IMR-90 (cell line): ENCODE results near the gene STARD13. TPM values are rescaled to one million over a fixed set of nuclear protein-coding genes. Genes with fewer than 3 reads are reported as not detected.

ENCODE experiments used
- ATAC-seq: fragments of 200-7000 bp; cut with Tn5 transposase; 2 replicates; pipeline ENCODE4 v1.9.1; 2020; ENCODE audit warnings: low read depth, mild to moderate bottlenecking, moderate library complexity
- BruUV-seq: library from RNA; stranded (reverse); fragments of 400-500 nt; replicated peaks from 2 replicates; lab custom pipeline; 2021; lab: Mats Ljungman, UMichigan
- CTCF ChIA-PET: fragments of 300-600 bp; formaldehyde crosslinking; extraction: SDS; loops from one replicate; lab custom pipeline; 2021; ENCODE audit warnings: antibody characterized with exemption; lab: Yijun Ruan, JAX
- POLR2A ChIA-PET: fragments of 300-600 bp; sonication (Branson Sonifier 250); formaldehyde crosslinking; loops from one replicate; lab custom pipeline; 2022; ENCODE audit warnings: antibody characterized with exemption; ENCODE audit not compliant: unreplicated experiment; lab: Charles Lee
- DNase-seq: peaks from one replicate; pipeline ENCODE4 v3.0.0; 2013
- H2AFZ ChIP-seq: replicated peaks from 2 replicates; pipeline ENCODE3; 2013; ENCODE audit warnings: low read length, mild to moderate bottlenecking; ENCODE audit not compliant: poor library complexity
- H2AK5ac ChIP-seq: 2 replicates; pipeline ENCODE4 v1.6.1; 2013; ENCODE audit warnings: low read depth, low read length, inconsistent platforms
- H2AK9ac ChIP-seq: replicated peaks from 2 replicates; pipeline ENCODE3; 2013; ENCODE audit warnings: mild to moderate bottlenecking, low read depth, low read length, moderate library complexity; ENCODE audit not compliant: poor library complexity
- H2BK120ac ChIP-seq: 2 replicates; pipeline ENCODE4 v1.6.1; 2013; ENCODE audit warnings: low read depth, low read length, inconsistent platforms
- H2BK15ac ChIP-seq: 3 replicates; pipeline ENCODE4 v1.6.1; 2013; ENCODE audit warnings: low read depth, low read length, inconsistent platforms
- H2BK20ac ChIP-seq: 2 replicates; pipeline ENCODE4 v1.6.1; 2013; ENCODE audit warnings: low read depth, mild to moderate bottlenecking, inconsistent platforms, low read length, moderate library complexity
- H2BK5ac ChIP-seq: 2 replicates; pipeline ENCODE4 v1.6.1; 2013; ENCODE audit warnings: mild to moderate bottlenecking, low read depth, low read length, inconsistent platforms; ENCODE audit not compliant: poor library complexity, severe bottlenecking
- H3K14ac ChIP-seq: replicated peaks from 2 replicates; pipeline ENCODE4 v1.6.1; 2013; ENCODE audit warnings: low read depth, low read length, inconsistent platforms
- H3K18ac ChIP-seq: 2 replicates; pipeline ENCODE4 v1.6.1; 2013; ENCODE audit warnings: low read depth, low read length, control low read depth
- H3K23ac ChIP-seq: 2 replicates; pipeline ENCODE4 v1.6.1; 2013; ENCODE audit warnings: low read depth, low read length, inconsistent platforms
- H3K27ac ChIP-seq: 2 replicates; pipeline ENCODE4 v1.5.1; 2013; ENCODE audit warnings: mild to moderate bottlenecking, control low read depth, low read length; ENCODE audit not compliant: insufficient read depth
- H3K27me3 ChIP-seq: 2 replicates; pipeline ENCODE4 v1.6.1; 2013; ENCODE audit warnings: low read length; ENCODE audit not compliant: control insufficient read depth, insufficient read depth
- H3K36me3 ChIP-seq: 2 replicates; pipeline ENCODE4 v1.6.1; 2013; ENCODE audit warnings: low read length, mixed read lengths; ENCODE audit not compliant: control insufficient read depth, insufficient read depth
- H3K4ac ChIP-seq: 2 replicates; pipeline ENCODE4 v1.6.1; 2013; ENCODE audit warnings: low read depth, low read length, inconsistent platforms
- H3K4me1 ChIP-seq: 2 replicates; pipeline ENCODE4 v1.6.1; 2013; ENCODE audit warnings: low read length, mixed read lengths; ENCODE audit not compliant: control insufficient read depth, insufficient read depth
- H3K4me2 ChIP-seq: 2 replicates; pipeline ENCODE4 v1.6.1; 2013; ENCODE audit warnings: low read depth, mild to moderate bottlenecking, control low read depth, low read length, moderate library complexity
- H3K4me3 ChIP-seq: 2 replicates; pipeline ENCODE4 v1.5.1; 2013; ENCODE audit warnings: low read depth, mild to moderate bottlenecking, control low read depth, low read length, moderate library complexity; ENCODE audit not compliant: insufficient read depth
- H3K56ac ChIP-seq: 2 replicates; pipeline ENCODE4 v1.6.1; 2013; ENCODE audit warnings: low read length, inconsistent platforms; ENCODE audit not compliant: insufficient read depth; ENCODE audit errors: extremely low read depth
- H3K79me1 ChIP-seq, 2 experiments: 2 replicates each; pipeline ENCODE4 v1.6.1; 2013; ENCODE audit warnings: low read length in 2 of 2, inconsistent platforms in 1 of 2, low read depth in 1 of 2
- H3K9ac ChIP-seq: 2 replicates; pipeline ENCODE4 v1.6.1; 2013; ENCODE audit warnings: low read depth, low read length, control low read depth
- H3K9me1 ChIP-seq: 2 replicates; pipeline ENCODE4 v1.6.1; 2013; ENCODE audit warnings: low read length, inconsistent platforms; ENCODE audit not compliant: insufficient read depth
- H3K9me3 ChIP-seq: 2 replicates; pipeline ENCODE4 v1.6.1; 2013; ENCODE audit warnings: low read length; ENCODE audit not compliant: control insufficient read depth, insufficient read depth
- H4K20me1 ChIP-seq: 2 replicates; pipeline ENCODE4 v1.6.1; 2013; ENCODE audit warnings: low read length, inconsistent platforms; ENCODE audit not compliant: insufficient read depth
- H4K5ac ChIP-seq: 2 replicates; pipeline ENCODE4 v1.6.1; 2013; ENCODE audit warnings: mild to moderate bottlenecking, low read depth, low read length, control low read depth
- H4K8ac ChIP-seq, 2 experiments: 2 replicates each; pipeline ENCODE4 v1.6.1; 2013; ENCODE audit warnings: low read depth in 2 of 2, low read length in 2 of 2, control low read depth in 1 of 2, inconsistent platforms in 1 of 2
- H4K91ac ChIP-seq: 2 replicates; pipeline ENCODE4 v1.6.1; 2013; ENCODE audit warnings: low read depth, low read length, inconsistent platforms; ENCODE audit not compliant: insufficient read depth
- BHLHE40 ChIP-seq: fragments of 150-350 bp; IDR thresholded peaks from 2 replicates; pipeline ENCODE4 v1.6.1; 2016; ENCODE audit warnings: mild to moderate bottlenecking, low read depth, low read length
- CEBPB ChIP-seq: IDR thresholded peaks from 2 replicates; pipeline ENCODE4 v1.6.1; 2012; ENCODE audit warnings: low read depth, low read length, improper control_type of control experiment
- CTCF ChIP-seq: conservative IDR thresholded peaks from 2 replicates; pipeline ENCODE4 v1.5.1; 2012; ENCODE audit warnings: mild to moderate bottlenecking, low read depth, low read length, improper control_type of control experiment
- FOS ChIP-seq: fragments of 150-350 bp; IDR thresholded peaks from 2 replicates; pipeline ENCODE4 v1.6.1; 2016; ENCODE audit warnings: low read depth, low read length
- MAFK ChIP-seq: IDR thresholded peaks from 2 replicates; pipeline ENCODE4 v1.6.1; 2012; ENCODE audit warnings: low read depth, low read length, improper control_type of control experiment
- RCOR1 ChIP-seq: IDR thresholded peaks from 2 replicates; pipeline ENCODE4 v1.6.1; 2012; ENCODE audit warnings: mild to moderate bottlenecking, low read length, improper control_type of control experiment; ENCODE audit not compliant: insufficient replicate concordance
- USF2 ChIP-seq: fragments of 150-350 bp; IDR thresholded peaks from 2 replicates; pipeline ENCODE4 v1.6.1; 2017; ENCODE audit warnings: mild to moderate bottlenecking, antibody characterized with exemption, low read length, low read depth
- WGBS, 2 experiments: methylation state at CpG; one replicate each; pipeline versions ENCODE4 v1.1.5 to v1.1.7; 2013; ENCODE audit warnings: missing lambda C conversion rate in 2 of 2; ENCODE audit not compliant: insufficient read length in 1 of 2; ENCODE audit errors: extremely low coverage in 2 of 2; 5-methylcytosine and 5-hydroxymethylcytosine counted together
- dilution Hi-C: fragments of 300-500 bp; cut with HindIII; formaldehyde crosslinking; loops from one replicate; pipeline ENCODE4 v1.14.3; 2018; ENCODE audit warnings: low sequenced_read_pairs; ENCODE audit not compliant: unreplicated experiment
- in situ Hi-C: fragments of 300-500 bp; cut with MboI; formaldehyde crosslinking; loops from 3 replicates; pipeline ENCODE4 v1.14.3; 2019; ENCODE audit warnings: low sequenced_read_pairs, inconsistent platforms, mixed read lengths
- intact Hi-C: fragments of 100-400 bp; cut with micrococcal nuclease; formaldehyde crosslinking; loops from 2 replicates; pipeline ENCODE4 v1.10.0; 2022
- polyA plus RNA-seq, 3 experiments: library from polyadenylated mRNA; depleted of rRNA; stranded (reverse); fragments of >200 nt; gene quantifications; 2 replicates each; pipeline ENCODE4 v1.2.3, GENCODE V29; 2012; ENCODE audit warnings: low replicate concordance in 1 of 3
- total RNA-seq: library from RNA; depleted of rRNA; stranded (reverse); fragments of >200 nt; gene quantifications from 2 replicates; pipeline ENCODE4 v1.2.3, GENCODE V29; 2012

STARD13 gene
- total and polyA plus RNA-seq, 2 of the 4 experiments (the other 2 are of a cell fraction): 23.6 to 46.6 TPM

DNA sequence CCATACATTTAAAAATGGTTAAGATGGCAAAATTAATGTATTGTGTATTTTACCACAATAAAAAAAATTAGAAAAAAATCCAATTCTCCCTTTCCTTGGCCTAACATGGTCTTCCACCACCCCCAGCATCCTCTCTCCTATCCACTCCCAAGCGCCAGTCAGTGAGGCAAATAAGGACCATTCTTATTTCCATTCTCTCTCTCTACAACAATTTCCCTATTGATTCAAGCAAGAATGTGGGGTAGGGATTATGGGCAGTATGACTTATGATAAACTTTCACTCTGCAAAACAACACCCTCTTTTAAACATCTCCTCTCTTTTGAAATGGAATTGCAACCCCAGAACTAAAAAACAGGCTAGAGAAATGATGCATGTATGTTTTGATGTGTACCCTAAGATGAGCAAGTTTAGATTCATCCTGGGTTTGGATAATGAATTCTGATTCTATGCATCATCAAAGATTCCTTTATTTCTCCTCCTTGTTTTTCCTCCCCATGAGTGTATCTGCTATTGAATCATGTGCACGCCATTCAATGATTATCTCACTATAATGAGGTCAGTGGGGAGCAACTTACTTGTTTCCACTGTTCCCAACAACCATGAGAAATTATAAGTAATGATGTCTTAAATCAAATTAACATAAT, 3.5 kb downstream of the STARD13 start (continued):
- TF ChIP-seq USF2: no peak
- peak; percentile 76 for TF ChIP-seq BHLHE40

- H2BK120ac ChIP-seq: peak overlapping the region; percentile 57
- H2AK5ac ChIP-seq: 0 out of 2 replicates have a peak overlapping the region, but pooled peaks have one; percentile 54
- H4K5ac ChIP-seq: peak overlapping the region; percentile 49; the same call in 1 of the 2 replicates
- ChIA-PET POLR2A (no interaction called here), CTCF (no interaction called here)
- peak overlapping the region; percentile 57 for H3K23ac ChIP-seq
- peak overlapping the region; percentile 84; the same call in 2 of the 3 replicates for H2BK15ac ChIP-seq
- H3K9ac ChIP-seq: no peak overlapping the region
- H3K56ac ChIP-seq: no peak overlapping the region
- WGBS, 2 experiments: no CpG with 5 or more reads among the region's 5 CpGs
- TF ChIP-seq MAFK (no peak), CTCF (no peak), RCOR1 (no peak), CEBPB (peak; percentile 67), FOS (no peak)
- no TSS peak for BruUV-seq
- ATAC-seq (no peak), DNase-seq (peak; percentile 50)
- intact Hi-C loops: no loop called here
- H3K4me3 ChIP-seq: no peak overlapping the region
- H2AK9ac ChIP-seq: no peak overlapping the region
- H4K91ac ChIP-seq: peak overlapping the region; percentile 85
- no peak overlapping the region for H2AFZ ChIP-seq
- peaks cover 5 to 48% of the 10 kb centered on the region in 2 experiments; a peak in 3 of 4 replicates for H3K79me1 ChIP-seq
- in situ Hi-C loops: loop anchor here (25.0 kb wide), 1 partner anchor 431 kb away; no protein-coding TSS in a partner anchor
- H2BK20ac ChIP-seq: peak overlapping the region; percentile 23
- H3K4ac ChIP-seq: peak overlapping the region; percentile 74
- H2BK5ac ChIP-seq: peak overlapping the region; percentile 90
- H3K4me2 ChIP-seq: peak overlapping the region; percentile 57; the same call in 1 of the 2 replicates
- H4K8ac ChIP-seq: peak overlapping the region; percentile 66 to 71
- H3K27ac ChIP-seq: peak overlapping the region; percentile 66
- peaks cover 3% of the 10 kb centered on the region; the same call in 1 of the 2 replicates for H4K20me1 ChIP-seq
- H3K4me1 ChIP-seq: peaks cover 13% of the 10 kb centered on the region
- peak overlapping the region; percentile 73; the same call in 1 of the 2 replicates for H3K18ac ChIP-seq
- H3K14ac ChIP-seq: peak overlapping the region; percentile 10
- dilution Hi-C loops: no loop called here
- H3K9me3 ChIP-seq: no peaks in the 10 kb centered on the region
- H3K27me3 ChIP-seq: no peaks in the 10 kb centered on the region
- peaks cover 11% of the 10 kb centered on the region; the same call in 1 of the 2 replicates for H3K36me3 ChIP-seq
- H3K9me1 ChIP-seq: peaks cover 3% of the 10 kb centered on the region; the same call in 1 of the 2 replicates
Observed at GRCh38 chr13:33280923-33281322, 4.6 kb downstream of the STARD13 start.
